Measurements from ENCODE around the gene CCNF.

CCNF gene

DNA sequence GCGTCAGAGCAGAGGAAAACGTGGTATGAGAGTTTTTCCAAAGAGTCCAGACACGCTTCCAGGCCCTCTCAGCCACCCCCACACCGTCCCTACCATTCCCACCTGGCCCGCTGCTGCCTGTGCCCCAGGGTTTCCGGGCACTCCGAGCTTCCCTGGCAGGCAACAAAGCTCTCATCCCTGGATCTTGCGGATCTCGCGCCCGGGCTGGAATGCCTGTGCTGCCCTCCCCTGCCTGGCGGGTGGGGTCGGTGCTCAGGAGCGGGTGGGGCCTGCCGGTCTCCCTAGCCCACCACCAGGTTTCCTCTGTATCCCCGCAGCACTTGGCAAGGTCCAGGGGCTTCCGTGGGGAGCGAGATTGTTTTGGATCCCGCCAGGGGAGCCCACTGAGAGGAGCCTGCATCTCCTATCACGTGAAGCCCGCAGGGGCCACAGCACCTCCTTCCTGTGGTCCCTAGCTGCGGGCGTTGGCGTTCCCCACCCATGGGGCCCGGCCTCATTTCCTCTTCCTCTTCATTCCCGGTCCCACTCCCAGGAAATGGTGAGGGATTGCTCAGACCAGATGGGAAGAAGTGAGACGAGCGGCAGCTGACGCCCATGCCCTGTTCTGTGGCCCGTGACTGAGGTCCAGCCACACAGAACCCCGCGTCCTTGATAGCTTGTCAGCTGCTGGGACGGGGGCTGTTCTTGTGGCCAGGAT, 56.7 kb downstream of the CCNF start:
- DNase-seq (ENCODE audit: low read depth): no peak

DNA sequence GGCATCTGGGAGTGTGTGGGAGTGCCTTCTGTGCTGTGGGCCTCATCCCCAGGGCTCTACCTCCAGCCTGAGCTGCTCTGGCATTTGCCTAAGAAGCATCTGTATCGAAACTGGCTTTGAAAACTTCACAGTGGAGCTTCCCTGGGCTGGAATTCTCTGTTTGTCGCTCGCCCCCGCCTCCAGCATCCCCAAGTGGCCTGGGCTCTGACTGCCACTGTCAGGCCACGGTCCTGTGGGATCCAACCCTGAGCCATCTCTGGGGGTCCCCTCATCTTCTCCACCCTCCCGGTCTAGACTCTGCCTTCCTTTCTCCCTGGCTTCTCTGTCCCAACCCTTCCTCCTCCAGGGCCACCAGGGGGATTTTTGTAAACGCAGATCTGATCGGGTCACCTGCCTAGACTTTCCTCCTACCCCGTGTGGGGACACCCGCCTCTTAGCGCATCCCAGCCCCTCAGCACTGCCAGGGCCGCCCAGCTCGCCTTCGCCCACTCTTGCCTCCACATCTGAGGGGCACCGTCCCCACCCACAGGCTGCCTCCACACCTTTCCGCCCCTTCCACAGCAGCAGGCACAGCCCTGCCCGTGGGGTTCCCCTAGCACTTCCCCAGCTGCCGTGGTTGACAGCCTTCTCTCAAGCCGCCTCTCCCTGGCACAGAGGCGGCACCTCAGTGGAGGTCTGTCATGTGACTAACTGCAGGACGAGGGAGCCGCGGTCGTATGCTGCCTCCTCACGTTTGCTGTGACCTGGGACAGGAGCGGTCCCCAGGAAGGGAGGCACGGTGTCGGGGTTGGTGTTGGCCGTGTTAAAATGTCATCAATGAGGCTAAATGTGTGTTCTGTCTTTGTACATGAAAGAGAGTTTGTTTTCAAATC, 57.6 kb downstream of the CCNF start:
- DNase-seq (ENCODE audit: low read depth): no peak

DNA sequence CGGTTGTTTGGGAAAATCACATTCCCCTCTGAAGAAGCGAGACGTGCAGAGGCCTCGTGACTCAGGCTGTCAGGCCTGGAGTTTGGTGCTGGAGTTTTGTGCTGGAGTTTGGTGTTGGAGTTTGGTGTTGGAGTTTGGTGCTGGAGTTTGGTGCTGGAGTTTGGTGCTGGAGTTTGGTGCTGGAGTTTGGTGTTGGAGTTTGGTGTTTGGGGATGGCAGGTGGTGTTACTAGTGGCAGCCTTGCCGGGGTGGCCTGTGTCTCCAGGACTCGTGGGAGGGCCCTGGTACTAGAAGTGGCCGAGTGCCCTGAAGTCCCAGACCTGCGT, 58.2 kb downstream of the CCNF start:
- DNase-seq (ENCODE audit: low read depth): no peak

DNA sequence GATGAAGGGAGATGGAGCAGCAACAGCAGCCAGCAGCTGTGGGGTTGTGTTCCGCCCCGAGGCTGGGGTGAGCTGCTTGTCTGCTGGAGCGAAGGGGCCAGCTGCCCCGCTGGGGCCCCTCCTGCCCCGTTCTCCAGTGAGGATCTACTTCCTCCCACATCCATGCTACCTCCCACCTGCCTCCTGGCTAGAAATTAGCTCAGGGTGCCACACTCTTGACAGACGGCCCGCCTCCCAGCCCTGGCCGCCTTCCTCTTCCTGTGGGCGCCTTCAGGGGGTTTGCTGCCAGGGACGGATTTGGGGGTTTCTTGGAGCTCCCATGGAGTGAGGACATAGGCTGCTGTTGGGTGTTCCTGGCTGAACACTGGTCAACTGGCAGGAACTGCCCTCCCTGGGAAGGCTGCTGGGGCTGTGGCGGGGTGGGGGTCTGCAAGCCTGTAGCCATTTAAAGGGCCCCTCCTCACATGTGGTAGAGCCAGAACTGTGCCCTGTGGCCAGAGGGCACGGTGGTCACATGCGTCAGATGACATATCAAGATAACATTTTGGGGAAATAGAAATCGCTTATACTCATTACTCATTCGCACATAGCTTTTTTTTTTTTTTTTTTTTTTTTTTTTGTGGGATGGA, 58.8 kb downstream of the CCNF start:
- no peak for DNase-seq (ENCODE audit: low read depth)

DNA sequence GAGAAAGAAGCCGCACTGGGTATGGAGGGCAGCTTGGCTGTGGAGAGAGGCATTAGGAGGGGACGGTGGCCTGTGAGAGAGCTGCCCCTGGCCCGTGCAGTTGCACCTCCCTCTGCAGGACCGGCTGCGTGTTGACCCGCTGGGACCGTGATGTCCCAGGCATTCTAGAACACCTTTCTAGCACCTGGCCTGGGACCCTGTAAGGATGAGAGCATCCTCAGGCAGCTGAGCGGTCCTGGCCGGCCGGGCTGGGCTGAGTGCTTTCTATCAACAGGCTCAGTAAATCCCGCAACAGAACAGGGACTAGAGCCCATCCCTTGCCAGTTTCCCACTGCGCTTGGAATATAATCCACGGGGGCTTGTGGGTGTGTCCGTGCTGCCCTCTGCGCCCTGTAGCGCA, 60.3 kb downstream of the CCNF start:
- no peak for DNase-seq (ENCODE audit: low read depth)

DNA sequence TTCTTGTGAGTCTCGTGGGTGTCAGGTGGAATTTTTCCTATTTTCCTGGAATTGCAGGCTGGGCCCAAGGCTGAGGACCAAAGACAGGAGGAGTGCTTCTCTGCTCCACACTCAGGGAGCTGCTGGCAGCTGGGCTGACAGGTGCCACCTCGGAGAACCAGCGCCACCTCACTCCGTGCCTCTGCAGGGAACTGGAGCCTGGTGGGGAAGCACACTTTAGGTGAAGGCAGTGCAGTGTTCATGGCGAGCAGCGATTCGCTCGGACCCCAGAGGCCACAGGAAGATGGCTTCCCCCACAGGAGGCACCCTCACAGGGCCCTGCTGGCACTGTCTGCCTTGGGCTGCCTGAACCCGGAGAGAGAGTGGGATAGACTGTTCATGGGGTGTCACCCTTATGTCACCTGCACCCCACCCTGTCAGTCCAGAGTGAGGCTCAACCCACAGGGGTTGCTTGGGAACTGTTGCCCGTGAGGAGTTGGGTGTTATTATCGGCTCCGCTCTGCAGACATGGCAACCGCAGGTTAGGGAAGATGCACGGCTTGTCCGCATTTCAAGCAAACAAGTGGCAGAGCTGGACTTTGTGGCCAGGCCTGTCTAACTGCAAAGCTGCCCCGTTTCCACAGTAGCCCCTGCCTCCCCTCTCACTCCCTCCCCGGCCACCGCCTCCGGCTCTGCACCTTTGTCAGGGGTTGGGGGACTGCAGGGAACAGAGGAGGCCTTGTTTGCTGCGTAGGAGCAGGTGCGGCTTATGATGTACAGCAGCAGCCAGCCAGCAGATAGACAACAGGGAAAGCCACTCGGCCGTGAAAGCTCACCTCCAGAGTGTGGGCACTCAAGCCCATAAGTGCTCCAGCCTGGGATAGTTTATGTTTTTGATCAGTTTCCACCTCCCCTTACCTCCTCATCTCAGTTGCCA, 61.2 kb downstream of the CCNF start:
- no peak for DNase-seq (ENCODE audit: low read depth)

DNA sequence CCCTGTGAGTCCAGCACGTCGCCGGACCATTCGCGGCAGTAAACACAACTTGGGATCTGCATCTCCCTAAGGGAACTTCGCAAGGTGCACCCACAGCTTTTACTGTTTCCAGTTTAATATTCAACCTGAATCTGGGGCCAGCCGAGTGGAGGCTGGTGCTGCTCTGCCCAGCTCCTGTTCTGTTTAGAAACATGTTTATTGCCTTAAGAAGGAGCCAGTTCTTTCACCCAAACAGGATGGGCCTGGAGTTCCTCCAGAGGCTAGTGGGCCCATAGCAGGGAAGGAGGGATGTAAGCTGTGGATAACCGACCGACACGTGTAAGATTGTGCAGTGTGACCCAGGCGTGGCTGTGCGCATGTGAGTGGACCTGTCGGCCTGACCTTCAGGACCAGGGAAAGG, 63.0 kb downstream of the CCNF start:
- no peak for DNase-seq (ENCODE audit: low read depth)

DNA sequence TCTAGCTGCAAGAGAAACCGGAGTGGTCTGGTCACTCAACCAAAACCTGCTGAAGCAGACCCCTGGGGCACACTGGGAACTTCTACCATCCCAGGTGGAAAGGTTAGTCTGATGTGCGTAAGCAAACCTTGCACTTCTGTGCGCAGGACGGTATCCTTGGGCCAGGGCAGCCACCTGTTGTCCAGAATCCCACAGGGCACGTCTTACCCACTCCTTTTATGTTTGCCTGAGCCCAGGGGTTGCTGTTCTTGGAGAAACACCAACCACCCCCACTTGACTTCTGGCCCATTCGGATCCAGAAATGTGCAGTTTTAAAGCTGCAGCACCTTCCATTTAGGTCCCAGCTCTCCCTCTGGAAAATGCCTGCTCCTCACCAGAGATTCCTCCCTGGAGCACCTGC, 64.4 kb downstream of the CCNF start:
- DNase-seq (ENCODE audit: low read depth): no peak

DNA sequence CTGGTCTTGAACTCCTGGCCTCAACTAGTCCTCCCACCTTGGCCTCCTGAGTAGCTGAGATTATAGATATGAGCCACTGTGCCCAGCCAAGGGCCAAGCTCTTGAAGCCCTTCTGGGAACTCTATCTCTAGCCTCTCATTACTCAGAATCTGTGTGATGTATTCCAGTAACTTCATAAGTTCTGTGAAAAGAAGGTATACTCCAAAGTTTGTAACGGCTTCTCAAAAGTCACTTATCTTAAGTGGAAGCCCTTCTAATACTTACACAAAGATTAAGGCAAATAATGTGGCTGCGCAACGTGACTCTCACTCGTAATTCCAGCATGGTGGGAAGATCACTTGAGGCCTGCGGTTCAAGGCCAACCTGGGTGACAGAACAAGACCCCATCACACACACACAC, 65.4 kb downstream of the CCNF start:
- DNase-seq (ENCODE audit: low read depth): no peak

DNA sequence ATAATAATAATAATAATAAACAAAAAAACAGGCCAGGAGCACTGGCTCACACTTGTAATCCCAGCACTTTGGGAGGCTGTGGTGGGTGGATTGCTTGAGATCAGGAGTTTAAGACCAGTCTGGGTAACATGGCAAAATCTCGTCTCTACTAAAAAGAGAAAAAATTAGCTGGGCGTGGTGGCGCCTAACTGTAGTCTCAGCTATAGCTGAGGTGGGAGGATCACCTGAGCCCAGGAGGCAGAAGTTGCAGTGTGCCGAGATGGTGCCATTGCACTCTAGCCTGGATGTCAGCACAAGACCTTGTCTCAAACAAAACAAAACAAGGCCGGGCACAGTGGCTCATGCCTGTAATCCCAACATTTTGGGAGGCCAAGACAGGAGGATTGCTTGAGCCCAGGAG, 65.8 kb downstream of the CCNF start:
- DNase-seq (ENCODE audit: low read depth): no peak

DNA sequence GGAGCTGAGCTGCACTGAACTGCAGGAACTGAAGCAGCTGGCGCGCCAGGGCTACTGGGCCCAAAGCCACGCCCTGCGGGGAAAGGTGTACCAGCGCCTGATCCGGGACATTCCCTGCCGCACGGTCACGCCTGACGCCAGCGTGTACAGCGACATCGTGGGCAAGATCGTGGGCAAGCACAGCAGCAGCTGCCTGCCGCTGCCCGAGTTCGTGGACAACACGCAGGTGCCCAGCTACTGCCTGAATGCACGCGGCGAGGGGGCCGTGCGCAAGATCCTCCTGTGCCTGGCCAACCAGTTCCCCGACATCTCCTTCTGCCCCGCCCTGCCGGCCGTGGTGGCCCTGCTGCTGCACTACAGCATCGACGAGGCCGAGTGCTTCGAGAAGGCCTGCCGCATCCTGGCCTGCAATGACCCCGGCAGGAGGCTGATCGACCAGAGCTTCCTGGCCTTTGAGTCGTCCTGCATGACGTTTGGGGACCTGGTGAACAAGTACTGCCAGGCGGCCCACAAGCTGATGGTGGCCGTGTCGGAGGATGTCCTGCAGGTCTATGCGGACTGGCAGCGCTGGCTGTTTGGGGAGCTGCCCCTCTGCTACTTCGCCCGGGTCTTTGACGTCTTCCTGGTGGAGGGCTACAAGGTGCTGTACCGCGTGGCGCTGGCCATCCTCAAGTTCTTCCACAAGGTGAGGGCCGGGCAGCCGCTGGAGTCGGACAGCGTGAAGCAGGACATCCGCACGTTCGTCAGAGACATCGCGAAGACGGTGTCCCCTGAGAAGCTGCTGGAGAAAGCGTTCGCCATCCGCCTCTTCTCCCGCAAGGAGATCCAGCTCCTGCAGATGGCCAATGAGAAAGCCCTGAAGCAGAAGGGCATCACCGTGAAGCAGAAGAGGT, 67.2 kb downstream of the CCNF start:
- DNase-seq (ENCODE audit: low read depth): no peak

DNA sequence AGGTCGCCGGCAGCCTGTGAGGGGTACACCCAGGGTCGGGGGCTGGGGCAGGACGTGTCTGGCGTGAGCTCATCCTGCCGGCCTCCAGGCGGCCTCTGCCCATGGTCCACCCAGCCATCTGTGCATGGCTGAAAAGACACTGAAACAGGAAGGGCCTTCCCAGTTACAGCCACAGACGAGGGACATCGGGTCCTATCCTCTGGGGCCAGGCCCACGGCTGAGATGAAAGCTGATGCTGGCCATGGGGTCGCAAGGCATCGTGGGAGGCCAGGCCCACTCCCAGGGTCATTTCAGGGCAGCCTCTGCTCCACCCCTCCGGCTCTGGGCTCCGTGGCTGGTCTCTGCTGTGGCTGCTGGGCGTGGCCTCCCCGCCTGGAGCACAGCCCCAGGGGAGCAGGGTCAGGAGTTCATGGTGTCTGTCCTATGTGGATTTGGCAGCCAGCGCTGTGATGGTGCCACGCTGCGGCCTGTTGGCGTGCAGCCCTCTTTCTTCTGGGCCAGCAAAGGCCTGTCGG, 67.9 kb downstream of the CCNF start:
- no peak for DNase-seq (ENCODE audit: low read depth)

DNA sequence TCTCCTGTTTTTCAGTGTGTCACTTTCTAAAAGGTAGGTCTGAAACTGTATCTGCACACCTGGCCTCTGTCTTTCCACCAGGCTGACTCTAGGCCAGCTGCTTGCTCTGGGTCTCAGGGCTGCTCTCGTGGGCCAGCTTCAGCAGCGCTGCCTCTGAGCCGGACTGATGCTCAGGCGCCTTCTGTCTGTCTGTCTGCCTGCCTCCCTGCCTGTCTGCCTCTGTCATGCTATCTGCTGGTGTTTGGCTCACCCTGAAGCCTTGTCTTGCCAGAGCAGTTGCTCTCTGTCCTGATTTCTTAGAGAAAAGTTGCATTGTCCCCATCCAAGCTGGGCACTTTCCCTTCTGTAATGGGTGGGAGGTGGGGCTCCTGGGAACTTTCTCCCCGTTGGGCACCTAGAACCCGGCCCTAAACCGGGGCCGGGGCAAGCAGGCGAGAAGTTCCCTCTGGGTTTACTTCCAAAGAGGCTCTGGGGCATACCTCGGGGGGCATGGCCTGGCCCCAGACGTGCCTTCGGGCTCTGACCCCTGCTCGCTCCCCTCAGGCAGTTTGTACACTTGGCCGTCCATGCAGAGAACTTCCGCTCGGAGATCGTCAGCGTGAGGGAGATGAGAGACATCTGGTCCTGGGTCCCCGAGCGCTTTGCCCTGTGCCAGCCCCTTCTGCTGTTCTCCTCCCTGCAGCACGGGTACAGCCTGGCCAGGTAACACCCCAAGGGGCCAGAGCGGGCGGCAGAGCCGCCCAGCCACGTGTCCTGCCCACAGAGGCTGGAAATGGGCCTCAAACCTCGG, 68.6 kb downstream of the CCNF start:
- no peak for DNase-seq (ENCODE audit: low read depth)

DNA sequence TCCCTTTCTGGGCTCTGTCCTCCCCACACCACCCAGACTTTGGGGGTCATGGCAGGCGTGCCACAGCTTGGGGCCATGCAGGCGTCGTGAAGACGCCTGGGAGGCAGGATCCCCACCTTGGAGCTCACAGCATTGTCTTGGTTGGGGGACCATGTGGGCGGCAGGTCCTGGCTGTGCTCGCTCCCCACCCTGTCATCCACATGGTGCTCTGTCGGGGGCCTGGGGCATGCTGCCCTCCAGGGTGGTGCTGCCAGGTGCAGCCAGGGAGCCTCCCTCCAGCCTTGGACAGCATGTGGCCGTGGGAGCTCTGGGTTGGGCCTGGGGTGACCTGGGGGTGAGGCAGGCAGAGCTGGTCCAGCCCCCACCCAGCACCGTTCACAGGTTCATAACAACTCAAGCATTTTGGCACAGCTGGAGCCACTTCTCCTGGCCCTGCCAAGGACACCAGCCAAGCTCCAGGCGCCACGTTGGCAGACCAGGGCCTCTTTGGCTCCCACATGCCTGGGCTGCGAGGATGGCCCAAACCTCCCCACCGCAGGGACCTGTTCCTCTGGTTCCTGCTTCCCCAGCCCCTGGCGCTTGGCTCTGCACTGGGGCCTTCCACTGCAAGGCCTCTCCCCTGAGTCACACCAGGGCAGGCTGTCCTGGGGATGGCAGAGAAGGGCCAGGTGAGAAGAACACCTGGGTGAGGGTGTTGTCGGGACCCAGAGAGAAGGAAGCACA, 69.4 kb downstream of the CCNF start:
- no peak for DNase-seq (ENCODE audit: low read depth)

DNA sequence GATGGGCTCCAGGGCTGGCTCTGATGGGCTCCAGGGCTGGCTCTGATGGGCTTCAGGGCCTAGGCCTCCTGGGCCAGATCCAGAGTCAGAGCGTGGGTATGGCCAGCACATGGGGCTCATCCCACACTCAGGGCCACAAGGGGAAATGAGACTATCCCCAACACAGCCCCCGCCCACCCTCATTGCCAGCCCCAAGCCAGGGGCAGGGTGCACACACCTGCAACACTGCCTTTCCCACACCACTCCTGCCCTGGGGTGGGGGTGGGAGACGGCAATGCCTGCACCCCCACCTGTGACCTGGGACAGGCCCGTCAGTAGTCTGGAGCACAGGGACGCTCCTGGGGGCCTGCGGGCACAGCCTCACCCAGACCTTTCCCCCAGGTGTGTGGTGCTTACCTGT, 70.2 kb downstream of the CCNF start:
- DNase-seq (ENCODE audit: low read depth): no peak

DNA sequence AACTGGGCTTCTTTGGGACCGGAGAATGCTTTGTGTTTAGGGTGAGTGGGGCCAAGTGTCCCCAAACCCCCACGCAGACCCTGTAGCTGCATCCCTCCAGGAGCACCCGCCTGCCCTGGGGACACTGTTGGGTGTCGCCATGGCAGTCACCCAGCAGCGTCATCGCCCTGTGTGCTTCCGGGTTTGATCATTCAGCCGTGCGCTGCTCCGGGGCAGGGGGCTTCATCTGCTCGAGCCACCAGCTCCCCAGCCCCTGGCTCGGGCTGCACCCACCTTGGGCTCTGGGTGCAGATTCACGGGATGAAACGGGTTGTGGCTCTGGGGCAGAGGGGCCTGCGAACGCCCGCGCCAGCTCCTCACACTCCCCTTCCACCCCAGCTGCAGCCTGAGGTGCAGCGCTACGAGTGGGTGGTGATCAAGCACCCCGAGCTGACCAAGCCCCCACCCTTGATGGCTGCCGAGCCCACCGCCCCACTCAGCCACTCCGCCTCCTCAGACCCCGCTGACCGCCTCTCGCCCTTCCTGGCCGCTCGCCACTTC, 70.7 kb downstream of the CCNF start:
- DNase-seq (ENCODE audit: low read depth): no peak

DNA sequence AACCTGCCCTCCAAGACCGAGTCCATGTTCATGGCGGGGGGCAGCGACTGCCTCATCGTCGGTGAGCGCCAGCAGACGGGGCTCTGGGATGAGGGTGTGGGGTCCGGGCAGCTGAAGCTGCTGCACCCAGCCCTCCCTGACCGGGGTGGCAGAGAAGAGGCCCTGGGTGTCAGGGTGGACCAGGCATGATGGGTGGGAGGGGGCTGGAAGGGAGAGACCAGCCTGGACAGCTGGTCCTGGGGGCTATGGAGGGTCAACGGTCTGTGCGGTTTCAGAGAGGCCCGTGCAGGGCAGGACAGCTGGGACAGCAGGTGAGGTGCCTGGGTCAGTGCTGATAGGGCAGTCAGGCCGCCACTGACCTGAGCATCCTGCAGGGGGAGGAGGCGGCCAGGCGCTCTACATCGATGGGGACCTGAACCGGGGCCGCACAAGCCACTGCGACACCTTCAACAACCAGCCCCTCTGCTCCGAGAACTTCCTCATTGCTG, 71.2 kb downstream of the CCNF start:
- no peak for DNase-seq (ENCODE audit: low read depth)

DNA sequence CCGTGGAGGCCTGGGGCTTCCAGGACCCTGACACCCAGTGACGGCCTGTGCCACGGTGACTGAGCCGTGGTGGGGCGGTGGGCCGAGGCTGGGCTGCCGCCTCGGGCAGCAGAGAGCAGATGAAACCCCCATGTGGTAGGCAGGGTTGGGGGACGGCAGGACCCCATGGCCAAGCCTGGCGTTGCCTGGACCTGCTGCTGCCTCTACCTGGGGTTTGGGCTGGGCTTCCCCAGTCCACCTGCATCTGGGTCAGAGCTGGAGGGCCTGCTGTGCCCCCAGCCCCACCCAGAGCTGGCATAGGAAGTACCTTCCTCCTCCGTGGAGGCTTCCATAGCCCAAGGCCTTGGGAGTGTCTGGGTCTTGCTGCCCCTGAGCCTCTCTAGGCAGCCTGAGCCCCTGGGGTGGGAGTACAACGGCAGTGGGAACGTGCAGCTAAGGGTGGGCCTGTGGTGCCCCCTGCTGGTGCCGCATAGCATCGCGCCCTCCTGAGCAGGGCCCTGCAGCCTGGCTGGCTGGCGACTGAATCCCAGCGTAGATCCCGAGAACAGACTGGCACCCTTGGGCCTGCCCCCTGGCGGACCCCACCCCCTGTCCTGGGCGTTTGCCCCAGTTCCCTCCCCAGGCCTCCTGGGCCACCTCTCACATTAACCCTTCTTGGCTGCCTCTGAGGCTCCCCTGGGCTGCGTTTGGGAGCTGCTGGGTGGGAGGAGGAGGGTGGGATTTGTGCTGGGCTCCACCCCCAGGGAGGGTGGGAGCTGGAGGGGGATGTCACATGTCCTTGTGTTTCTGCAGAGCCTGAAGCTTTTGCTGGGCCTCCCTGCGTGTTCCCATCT, 71.9 kb downstream of the CCNF start:
- DNase-seq (ENCODE audit: low read depth): peak; percentile 70

Data from ELR (cell line).